CD4-positive, alpha-beta T cell (primary cell): ENCODE results near the gene TMED7. TPM values are rescaled to one million over a fixed set of nuclear protein-coding genes. Genes with fewer than 3 reads are reported as not detected.

Experiments
- ATAC-seq: fragments of 200-7000 bp; cut with Tn5 transposase; one replicate; pipeline ENCODE4 v1.10.0; 2022; ENCODE audit warnings: mild to moderate bottlenecking; ENCODE audit not compliant: poor library complexity
- CTCF ChIA-PET: fragments of 350-600 bp; sonication (Branson Sonifier 250); formaldehyde crosslinking; loops from one replicate; lab custom pipeline; 2021; ENCODE audit warnings: antibody characterized with exemption, inconsistent platforms; lab: Charles Lee
- POLR2A ChIA-PET: fragments of 350-600 bp; sonication (Branson Sonifier 250); formaldehyde crosslinking; loops from one replicate; lab custom pipeline; 2021; ENCODE audit warnings: antibody characterized with exemption, inconsistent platforms; lab: Charles Lee
- DNase-seq, 14 experiments: peaks; one replicate each; pipeline ENCODE4 v3.0.0-alpha.2; 2013 to 2020; ENCODE audit warnings: mixed read lengths in 2 of 14
- H3K27ac ChIP-seq, 2 donors: one replicate each; pipeline versions ENCODE4 v1.5.1 to v1.7.0; 2013; ENCODE audit warnings: low read length in 2 of 2, low read depth in 1 of 2, mild to moderate bottlenecking in 1 of 2
- H3K27me3 ChIP-seq, 2 experiments: 1 replicate in 1 of 2; 2 replicates in 1 of 2; pipeline versions ENCODE4 v1.6.1 to v1.7.0; 2013; ENCODE audit warnings: low read length in 2 of 2, control low read depth in 1 of 2, mild to moderate bottlenecking in 1 of 2, moderate library complexity in 1 of 2; ENCODE audit not compliant: insufficient read depth in 2 of 2, control insufficient read depth in 1 of 2
- H3K36me3 ChIP-seq: one replicate; pipeline ENCODE4 v1.6.1; 2013; ENCODE audit warnings: low read length, control low read depth; ENCODE audit not compliant: insufficient read depth
- H3K4me1 ChIP-seq: one replicate; pipeline ENCODE4 v1.6.1; 2013; ENCODE audit warnings: low read length, control low read depth; ENCODE audit not compliant: insufficient read depth
- H3K4me3 ChIP-seq: one replicate; pipeline ENCODE4 v1.5.1; 2013; ENCODE audit warnings: mild to moderate bottlenecking, low read length, moderate library complexity
- H3K9me3 ChIP-seq, 2 experiments: 1 replicate in 1 of 2; 2 replicates in 1 of 2; pipeline versions ENCODE4 v1.6.1 to v1.7.0; 2013; ENCODE audit warnings: low read length in 2 of 2, mild to moderate bottlenecking in 2 of 2, control low read depth in 1 of 2, moderate library complexity in 1 of 2; ENCODE audit not compliant: control insufficient read depth in 1 of 2, insufficient read depth in 1 of 2
- H3K27ac Mint-ChIP-seq: one replicate; pipeline ENCODE4 v1.8.0; 2020; ENCODE audit warnings: mixed read lengths
- H3K27me3 Mint-ChIP-seq: one replicate; pipeline ENCODE4 v1.8.0; 2021; ENCODE audit warnings: mixed read lengths
- H3K36me3 Mint-ChIP-seq: one replicate; pipeline ENCODE4 v1.8.0; 2021; ENCODE audit warnings: low read depth, mixed read lengths
- H3K4me1 Mint-ChIP-seq: one replicate; pipeline ENCODE4 v1.8.0; 2021; ENCODE audit warnings: low read depth, mixed read lengths
- H3K4me3 Mint-ChIP-seq: one replicate; pipeline ENCODE4 v1.8.0; 2020; ENCODE audit warnings: mild to moderate bottlenecking, mixed read lengths
- H3K9me3 Mint-ChIP-seq: one replicate; pipeline ENCODE4 v1.8.0; 2020; ENCODE audit warnings: mixed read lengths
- CTCF ChIP-seq: fragments of 200-600 bp; IDR thresholded peaks from one replicate; pipeline ENCODE4 v1.8.0; 2022; ENCODE audit warnings: antibody characterized with exemption, mild to moderate bottlenecking
- intact Hi-C, 2 experiments: fragments of 100-400 bp; cut with DNase I in 1 of 2; cut with micrococcal nuclease in 1 of 2; formaldehyde crosslinking; loops; one replicate each; pipeline versions ENCODE4 v1.15.1 to v1.9.0; 2023 to 2025; cut with DNase I, micrococcal nuclease
- total RNA-seq, 174 experiments: library from RNA in 2 of 174; stranded (reverse) in 2 of 174; gene quantifications; one replicate each; pipeline ENCODE4 v1.2.3 and lab custom pipeline; 2021 to 2026

Gene TMED7
- total RNA-seq, 2 experiments from 2014 or later: 50.4 to 56.7 TPM

GRCh38 chr5:115661101-115661500 is 35.3 kb upstream of the TMED7 start:
- Histone ChIP-seq H3K9me3 (peaks cover 0 to 7% of the 10 kb centered on the region in 2 experiments), H3K36me3 (no peaks in the 10 kb centered on the region), H3K27me3 (peaks cover 10 to 13% of the 10 kb centered on the region in 2 experiments), H3K27ac (no peak overlapping the region), H3K4me1 (no peaks in the 10 kb centered on the region), H3K4me3 (no peak overlapping the region)
- intact Hi-C loops: no loop called here
- no peak for TF ChIP-seq CTCF
- Mint-ChIP-seq H3K36me3 (no peaks in the 10 kb centered on the region), H3K4me3 (no peak overlapping the region), H3K4me1 (no peaks in the 10 kb centered on the region), H3K9me3 (peaks cover 2% of the 10 kb centered on the region), H3K27ac (no peak overlapping the region), H3K27me3 (peaks cover 63% of the 10 kb centered on the region)
- ATAC-seq (no peak), DNase-seq (no peak)
- POLR2A ChIA-PET: no interaction called here
- CTCF ChIA-PET: no interaction called here

GRCh38 chr5:115657881-115658233 is 32.0 kb upstream of the TMED7 start:
- Histone ChIP-seq H3K4me3 (no peak overlapping the region), H3K4me1 (no peaks in the 10 kb centered on the region), H3K9me3 (no peaks in the 10 kb centered on the region), H3K27me3 (peaks cover 0 to 8% of the 10 kb centered on the region in 2 experiments), H3K27ac (no peak overlapping the region), H3K36me3 (no peaks in the 10 kb centered on the region)
- peaks cover 41% of the 10 kb centered on the region for H3K27me3 Mint-ChIP-seq
- intact Hi-C loops: no loop called here
- no peak for TF ChIP-seq CTCF
- ChIA-PET CTCF (no interaction called here), POLR2A (no interaction called here)
- H3K9me3 Mint-ChIP-seq: peaks cover 2% of the 10 kb centered on the region
- H3K27ac Mint-ChIP-seq: no peak overlapping the region
- no peak for ATAC-seq
- no peak for DNase-seq
- H3K4me1 Mint-ChIP-seq: no peaks in the 10 kb centered on the region
- no peak overlapping the region for H3K4me3 Mint-ChIP-seq
- H3K36me3 Mint-ChIP-seq: no peaks in the 10 kb centered on the region

GRCh38 chr5:115657125-115657880 is 31.5 kb upstream of the TMED7 start:
- DNase-seq (no peak), ATAC-seq (no peak)
- TF ChIP-seq CTCF: no peak
- Mint-ChIP-seq H3K36me3 (no peaks in the 10 kb centered on the region), H3K4me3 (no peak overlapping the region), H3K27ac (no peak overlapping the region), H3K4me1 (no peaks in the 10 kb centered on the region), H3K27me3 (peaks cover 36% of the 10 kb centered on the region), H3K9me3 (peaks cover 2% of the 10 kb centered on the region)
- H3K4me1 ChIP-seq: no peaks in the 10 kb centered on the region
- ChIA-PET POLR2A (no interaction called here), CTCF (no interaction called here)
- peaks cover 0 to 8% of the 10 kb centered on the region in 2 experiments for H3K27me3 ChIP-seq
- H3K36me3 ChIP-seq: no peaks in the 10 kb centered on the region
- H3K4me3 ChIP-seq: no peak overlapping the region
- intact Hi-C loops: no loop called here
- no peak overlapping the region for H3K27ac ChIP-seq
- H3K9me3 ChIP-seq: no peaks in the 10 kb centered on the region
